ENCODE measurements around the gene LAMA2.

GRCh38 chr6:129546702-129547101 lies 663.8 kb downstream of the LAMA2 start:
- no peak for TF ChIP-seq POLR2A (IDR thresholded peaks at IDR 0.05; ENCODE audit: control extremely low read depth in 1 of 2, low read depth in 2 of 2, low read length in 2 of 2)
- no peak for TF ChIP-seq MAFK (IDR thresholded peaks at IDR 0.05; ENCODE audit: low read depth, low read length)
- TF ChIP-seq CHD2 (IDR thresholded peaks at IDR 0.05; ENCODE audit: low read length): no peak
- TF ChIP-seq POLR2AphosphoS5 (IDR thresholded peaks at IDR 0.05; ENCODE audit: low read depth, low read length): no peak
- TF ChIP-seq EP300 (IDR thresholded peaks at IDR 0.05; ENCODE audit: borderline replicate concordance in 1 of 2, low read depth in 2 of 2, low read length in 2 of 2): no peak
- TF ChIP-seq SUZ12 (IDR thresholded peaks at IDR 0.05; ENCODE audit: low read length): no peak
- no peak for TF ChIP-seq EZH2 (IDR thresholded peaks at IDR 0.05; ENCODE audit: low read depth, low read length, severe bottlenecking)
- no peak for TF ChIP-seq CTCF (IDR thresholded peaks at IDR 0.05; ENCODE audit: control extremely low read depth in 1 of 3, insufficient read depth in 1 of 3, low read depth in 1 of 3, low read length in 3 of 3)
- no peak for TF ChIP-seq GABPA (IDR thresholded peaks at IDR 0.05; ENCODE audit: borderline replicate concordance, insufficient read depth, low read length)
